Brain microvascular endothelial cell (primary cell): ENCODE measurements around the gene GAL3ST1.
A peak's percentile ranks its signal among the peaks of the same experiment; 100 is the strongest.
"Not testable (repeated sequence)": the region's sequence is repeated elsewhere in the genome, so short reads cannot be mapped to it uniquely, and the experiment has no call there.

Source experiments
- DNase-seq: peaks from one replicate; pipeline ENCODE4 v3.0.0-alpha.2; 2020
- H3K27ac ChIP-seq: fragments of 250-450 bp; sonication (Bioruptor Pico); 2 replicates; pipeline ENCODE4 v1.5.1; 2020; ENCODE audit warnings: mild to moderate bottlenecking, moderate library complexity
- H3K27me3 ChIP-seq: fragments of 250-450 bp; sonication (Bioruptor Pico); replicated peaks from 2 replicates; pipeline ENCODE4 v1.5.1; 2020; ENCODE audit warnings: mild to moderate bottlenecking
- H3K36me3 ChIP-seq: fragments of 250-450 bp; sonication (Bioruptor Pico); replicated peaks from 2 replicates; pipeline ENCODE4 v1.5.1; 2020; ENCODE audit warnings: mild to moderate bottlenecking
- H3K4me3 ChIP-seq: 2 replicates; pipeline ENCODE4 v1.5.1; 2011; ENCODE audit warnings: low read depth, mild to moderate bottlenecking, control low read depth, low read length, moderate library complexity
- in situ Hi-C: cut with HindIII; loops from 2 replicates; pipeline ENCODE4 v1.10.0; 2017; ENCODE audit warnings: low sequenced_read_pairs, low pct_ligation_motif_present
- TF ChIP-seq, protein P1 (sequence below): IDR thresholded peaks from 2 replicates; pipeline ENCODE4 v1.5.1; 2011; ENCODE audit warnings: low read depth, mild to moderate bottlenecking, moderate library complexity, low read length, control low read depth, inconsistent platforms; ENCODE audit errors: missing control alignments

GAL3ST1 gene

DNA sequence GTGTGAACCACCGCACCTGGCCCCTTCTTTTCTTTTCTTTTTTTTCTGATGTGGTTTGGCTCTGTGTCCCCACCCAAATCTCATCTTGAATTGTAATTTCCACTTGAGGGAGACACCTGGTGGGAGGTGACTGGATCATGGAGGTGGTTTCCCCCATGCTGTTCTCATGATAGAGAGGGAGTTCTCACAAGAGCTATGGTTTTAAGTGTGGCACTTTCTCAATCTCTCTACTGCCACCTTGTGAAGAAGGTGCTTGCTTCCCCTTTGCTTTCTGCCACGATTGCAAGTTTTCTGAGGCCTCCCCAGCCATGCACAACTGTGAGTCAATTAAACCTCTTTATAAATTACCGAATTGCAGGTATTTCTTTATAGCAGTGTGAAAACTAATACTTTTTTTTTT is 27.6 kb upstream of the GAL3ST1 start:
- H3K27ac ChIP-seq: no peak overlapping the region
- DNase-seq: peak; percentile 28
- H3K27me3 ChIP-seq: no peaks in the 10 kb centered on the region
- no peaks in the 10 kb centered on the region for H3K36me3 ChIP-seq
- H3K4me3 ChIP-seq: no peak overlapping the region
- TF ChIP-seq, protein P1, sequence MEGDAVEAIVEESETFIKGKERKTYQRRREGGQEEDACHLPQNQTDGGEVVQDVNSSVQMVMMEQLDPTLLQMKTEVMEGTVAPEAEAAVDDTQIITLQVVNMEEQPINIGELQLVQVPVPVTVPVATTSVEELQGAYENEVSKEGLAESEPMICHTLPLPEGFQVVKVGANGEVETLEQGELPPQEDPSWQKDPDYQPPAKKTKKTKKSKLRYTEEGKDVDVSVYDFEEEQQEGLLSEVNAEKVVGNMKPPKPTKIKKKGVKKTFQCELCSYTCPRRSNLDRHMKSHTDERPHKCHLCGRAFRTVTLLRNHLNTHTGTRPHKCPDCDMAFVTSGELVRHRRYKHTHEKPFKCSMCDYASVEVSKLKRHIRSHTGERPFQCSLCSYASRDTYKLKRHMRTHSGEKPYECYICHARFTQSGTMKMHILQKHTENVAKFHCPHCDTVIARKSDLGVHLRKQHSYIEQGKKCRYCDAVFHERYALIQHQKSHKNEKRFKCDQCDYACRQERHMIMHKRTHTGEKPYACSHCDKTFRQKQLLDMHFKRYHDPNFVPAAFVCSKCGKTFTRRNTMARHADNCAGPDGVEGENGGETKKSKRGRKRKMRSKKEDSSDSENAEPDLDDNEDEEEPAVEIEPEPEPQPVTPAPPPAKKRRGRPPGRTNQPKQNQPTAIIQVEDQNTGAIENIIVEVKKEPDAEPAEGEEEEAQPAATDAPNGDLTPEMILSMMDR: peak; percentile 57
- in situ Hi-C loops: no loop called here

DNA sequence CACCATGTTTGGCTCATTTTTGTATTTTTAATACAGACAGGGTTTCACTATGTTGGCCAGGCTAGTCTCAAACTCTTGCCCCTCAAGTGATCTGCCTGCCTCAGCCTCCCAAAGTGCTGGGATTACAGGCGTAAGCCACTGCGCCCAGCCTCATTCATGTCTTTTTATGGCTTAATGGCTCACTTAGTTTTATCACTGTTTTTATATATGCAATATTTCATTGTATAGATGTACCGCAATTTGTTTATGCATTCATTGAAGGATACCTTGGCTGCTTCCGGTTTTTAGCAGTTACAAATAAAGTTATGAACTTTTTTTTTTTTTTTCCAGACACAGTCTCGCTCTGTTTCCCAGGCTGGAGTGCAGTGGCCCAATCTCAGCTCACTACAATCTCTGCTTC is 27.0 kb upstream of the GAL3ST1 start:
- no peak overlapping the region for H3K27ac ChIP-seq
- no peaks in the 10 kb centered on the region for H3K27me3 ChIP-seq
- TF ChIP-seq, protein P1: no peak
- no peak for DNase-seq
- H3K36me3 ChIP-seq: no peaks in the 10 kb centered on the region
- in situ Hi-C loops: no loop called here
- H3K4me3 ChIP-seq: no peak overlapping the region

DNA sequence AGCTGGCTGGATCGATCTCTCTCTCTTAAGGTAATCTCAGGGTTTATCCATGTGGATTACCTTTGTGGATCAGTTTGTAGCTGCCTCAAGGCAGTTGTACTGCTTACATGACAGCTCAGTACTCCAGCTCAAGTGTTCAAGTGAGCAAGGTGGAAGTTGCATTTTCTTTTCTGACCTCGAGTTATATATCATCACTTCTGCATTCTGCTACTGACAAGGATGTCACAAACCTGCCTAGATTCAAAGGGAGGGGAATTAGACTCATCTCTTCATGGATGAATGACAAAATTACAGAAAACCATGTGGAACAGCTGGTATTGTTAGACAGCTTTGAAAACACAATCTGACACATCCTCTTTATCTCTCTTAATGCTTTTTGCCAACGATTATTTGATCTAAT is 26.5 kb upstream of the GAL3ST1 start:
- in situ Hi-C loops: no loop called here
- no peaks in the 10 kb centered on the region for H3K27me3 ChIP-seq
- DNase-seq: no peak
- H3K4me3 ChIP-seq: no peak overlapping the region
- TF ChIP-seq, protein P1: no peak
- no peak overlapping the region for H3K27ac ChIP-seq
- H3K36me3 ChIP-seq: no peaks in the 10 kb centered on the region

DNA sequence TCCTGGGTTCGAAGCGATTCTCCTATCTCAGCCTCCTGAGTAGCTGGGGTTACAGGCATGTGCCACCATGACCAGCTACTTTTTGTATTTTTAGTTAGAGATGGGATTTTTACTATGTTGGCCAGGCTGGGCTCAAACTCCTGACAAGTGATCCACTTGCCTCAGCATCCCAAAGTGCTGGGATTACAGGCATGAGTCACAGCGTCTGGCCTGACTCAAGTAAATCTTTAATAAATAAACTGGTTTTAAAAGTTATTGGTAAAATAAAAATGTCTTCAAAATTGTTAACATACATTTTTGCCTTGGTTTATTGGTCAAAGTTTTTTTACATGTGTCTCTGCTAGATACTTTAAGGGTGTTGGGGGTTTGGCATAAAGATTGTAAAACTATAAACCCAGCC is 24.5 kb upstream of the GAL3ST1 start:
- Histone ChIP-seq H3K4me3 (no peak overlapping the region), H3K27me3 (no peaks in the 10 kb centered on the region), H3K27ac (no peak overlapping the region), H3K36me3 (no peaks in the 10 kb centered on the region)
- TF ChIP-seq, protein P1: no peak
- in situ Hi-C loops: no loop called here
- DNase-seq: no peak

DNA sequence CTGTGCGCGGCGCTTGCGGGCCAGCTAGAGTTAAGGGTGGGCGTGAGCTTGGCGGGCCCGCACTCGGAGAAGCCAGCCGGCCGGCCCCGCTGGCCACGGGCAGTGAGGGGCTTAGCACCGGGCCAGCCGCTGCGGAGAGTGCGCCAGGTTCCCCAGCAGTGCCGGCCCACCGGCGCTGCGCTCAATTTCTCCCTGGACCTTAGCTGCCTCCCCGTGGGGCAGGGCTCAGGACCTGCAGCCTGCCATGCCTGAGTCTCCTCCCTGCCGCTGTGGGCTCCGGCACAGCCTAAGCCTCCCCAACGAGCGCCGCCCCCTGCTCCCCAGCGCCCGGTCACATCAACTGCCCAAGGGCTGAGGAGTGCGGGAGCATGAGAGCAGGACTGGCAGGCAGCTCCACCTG is 22.4 kb upstream of the GAL3ST1 start:
- no peaks in the 10 kb centered on the region for H3K36me3 ChIP-seq
- H3K27ac ChIP-seq: no peak overlapping the region
- TF ChIP-seq, protein P1: no peak
- H3K4me3 ChIP-seq: no peak overlapping the region
- H3K27me3 ChIP-seq: no peaks in the 10 kb centered on the region
- in situ Hi-C loops: no loop called here
- DNase-seq: no peak

DNA sequence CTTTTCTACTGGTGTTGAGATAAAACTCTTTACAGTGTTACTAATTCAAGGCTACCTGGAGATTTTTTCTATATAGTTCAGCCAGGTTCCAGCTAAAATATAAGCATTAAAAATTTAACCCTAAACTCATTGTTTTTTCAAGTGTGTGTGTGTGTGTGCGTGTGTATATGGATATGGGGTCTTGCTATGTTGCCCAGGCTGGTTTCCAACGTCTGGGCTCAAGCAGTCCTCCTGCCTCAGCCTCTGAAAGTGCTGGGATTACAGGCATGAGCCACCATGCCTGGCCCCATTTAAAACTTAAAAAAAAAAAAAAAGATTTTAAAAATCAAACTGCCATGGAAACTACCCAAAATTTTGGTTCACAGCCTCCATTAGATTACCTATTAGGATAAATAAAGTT is 21.7 kb upstream of the GAL3ST1 start:
- H3K27ac ChIP-seq: no peak overlapping the region

DNA sequence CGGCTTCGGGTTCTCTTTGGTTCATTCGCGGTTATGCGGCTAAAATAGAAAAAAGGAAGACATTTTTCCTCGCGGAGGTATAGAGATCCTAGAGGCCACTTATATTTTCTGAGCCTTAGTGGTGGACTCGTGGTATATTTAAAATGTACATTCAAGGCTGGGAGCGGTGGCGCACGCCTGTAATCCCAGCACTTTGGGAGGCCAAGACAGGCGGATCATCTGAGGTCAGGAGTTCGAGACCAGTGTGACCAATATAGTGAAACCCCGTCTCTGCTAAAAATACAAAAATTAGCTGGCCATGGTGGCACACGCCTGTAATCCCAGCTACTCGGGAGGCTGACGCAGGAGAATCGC is 17.9 kb upstream of the GAL3ST1 start:
- in situ Hi-C loops, H3K27ac ChIP-seq, H3K27me3 ChIP-seq, H3K36me3 ChIP-seq, DNase-seq: not testable (repeated sequence)
- H3K4me3 ChIP-seq: peak overlapping the region; percentile 24

More for the DNA sequence above, 21.7 kb upstream of the GAL3ST1 start:
- Histone ChIP-seq H3K27me3 (no peaks in the 10 kb centered on the region), H3K36me3 (no peaks in the 10 kb centered on the region), H3K4me3 (no peak overlapping the region)
- in situ Hi-C loops: no loop called here
- TF ChIP-seq, protein P1: no peak
- DNase-seq: no peak
